ENCODE measurements around the gene PCCA.

DNA sequence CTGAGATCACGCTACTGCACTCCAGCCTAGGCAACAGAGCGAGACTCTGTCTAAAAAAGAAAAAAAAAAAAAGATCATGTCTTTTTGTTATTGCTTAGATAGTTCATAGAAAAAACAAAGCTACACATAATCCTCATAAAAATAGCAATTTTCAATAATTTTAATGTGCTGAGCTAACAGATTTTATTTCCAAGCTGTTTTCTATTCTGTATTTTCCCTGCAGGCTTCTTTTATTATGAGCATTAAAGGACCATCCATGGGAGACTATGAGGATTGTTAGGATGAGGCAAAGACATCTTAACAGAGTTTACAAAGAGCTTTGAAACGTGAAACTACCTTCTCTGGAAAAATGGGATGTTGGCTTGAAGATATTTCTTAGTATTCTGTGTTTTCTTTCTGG lies 71.6 kb downstream of the PCCA start:
- TF ChIP-seq OSR1 (CRISPR knock-in tag; IDR thresholded peaks at IDR 0.05) = no peak
- TF ChIP-seq, protein P1, sequence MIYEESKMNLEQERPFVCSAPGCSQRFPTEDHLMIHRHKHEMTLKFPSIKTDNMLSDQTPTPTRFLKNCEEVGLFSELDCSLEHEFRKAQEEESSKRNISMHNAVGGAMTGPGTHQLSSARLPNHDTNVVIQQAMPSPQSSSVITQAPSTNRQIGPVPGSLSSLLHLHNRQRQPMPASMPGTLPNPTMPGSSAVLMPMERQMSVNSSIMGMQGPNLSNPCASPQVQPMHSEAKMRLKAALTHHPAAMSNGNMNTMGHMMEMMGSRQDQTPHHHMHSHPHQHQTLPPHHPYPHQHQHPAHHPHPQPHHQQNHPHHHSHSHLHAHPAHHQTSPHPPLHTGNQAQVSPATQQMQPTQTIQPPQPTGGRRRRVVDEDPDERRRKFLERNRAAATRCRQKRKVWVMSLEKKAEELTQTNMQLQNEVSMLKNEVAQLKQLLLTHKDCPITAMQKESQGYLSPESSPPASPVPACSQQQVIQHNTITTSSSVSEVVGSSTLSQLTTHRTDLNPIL (CRISPR knock-in tag; IDR thresholded peaks at IDR 0.05; ENCODE audit: low read depth) = no peak
- no peak for TF ChIP-seq ISL1 (CRISPR knock-in tag; IDR thresholded peaks at IDR 0.05)
- no peak for TF ChIP-seq TOX (CRISPR knock-in tag; IDR thresholded peaks at IDR 0.05; ENCODE audit: borderline replicate concordance)
- TF ChIP-seq ZFP30 (CRISPR knock-in tag; IDR thresholded peaks at IDR 0.05) = no peak
- no peak for TF ChIP-seq ZFP3 (CRISPR knock-in tag; IDR thresholded peaks at IDR 0.05)
- TF ChIP-seq SNAI2 (CRISPR knock-in tag; IDR thresholded peaks at IDR 0.05) = no peak
- TF ChIP-seq ZC3H10 (CRISPR knock-in tag; IDR thresholded peaks at IDR 0.05) = no peak
- no peak for TF ChIP-seq ZNF70 (CRISPR knock-in tag; IDR thresholded peaks at IDR 0.05)
- TF ChIP-seq GLIS3 (CRISPR knock-in tag; IDR thresholded peaks at IDR 0.05) = no peak
- TF ChIP-seq ESRRG (CRISPR knock-in tag; IDR thresholded peaks at IDR 0.05) = no peak

Data from SK-N-SH treated with all-trans-retinoic acid at 6 μM for 48 hours (cell line).